Tibial nerve (tissue), 4 donors: ENCODE measurements around the gene PCDH9. TPM values are rescaled to one million over a fixed set of nuclear protein-coding genes. Genes with fewer than 3 reads are reported as not detected.
"Not testable (repeated sequence)": the region's sequence is repeated elsewhere in the genome, so short reads cannot be mapped to it uniquely, and the experiment has no call there.

ENCODE experiments used
- DNase-seq, 2 donors: peaks; one replicate each; pipeline ENCODE4 v3.0.0-alpha.2; 2019; ENCODE audit warnings: low spot score in 2 of 2
- H3K27ac ChIP-seq, 4 donors: fragments of 200-600 bp; sonication (generic) in 3 of 4; one replicate each; pipeline ENCODE4 v1.5.1; 2017 to 2019; ENCODE audit warnings: mild to moderate bottlenecking in 1 of 4
- H3K27me3 ChIP-seq, 2 donors: fragments of 200-600 bp; sonication (generic) in 1 of 2; one replicate each; pipeline versions ENCODE4 v1.5.1 to v1.6.0; 2017 to 2019
- H3K36me3 ChIP-seq, 3 donors: fragments of 200-600 bp; sonication (generic); one replicate each; pipeline ENCODE4 v1.5.1; 2018 to 2019
- H3K4me1 ChIP-seq, 4 donors: fragments of 200-600 bp; sonication (generic) in 3 of 4; one replicate each; pipeline ENCODE4 v1.5.1; 2017 to 2019
- H3K4me3 ChIP-seq, 4 donors: fragments of 200-600 bp; sonication (generic) in 3 of 4; one replicate each; pipeline ENCODE4 v1.5.1; 2017 to 2019; ENCODE audit warnings: mild to moderate bottlenecking in 1 of 4, moderate library complexity in 1 of 4
- H3K9me3 ChIP-seq, 4 donors: fragments of 200-600 bp; sonication (generic) in 3 of 4; one replicate each; pipeline ENCODE4 v1.5.1; 2017 to 2019
- CTCF ChIP-seq, 5 experiments: fragments of 200-600 bp in 3 of 5; fragments of 450-650 bp in 2 of 5; sonication (generic) in 3 of 5; IDR thresholded peaks; one replicate each; pipeline ENCODE4 v1.5.1; 2016 to 2019; ENCODE audit warnings: antibody characterized with exemption in 5 of 5, mild to moderate bottlenecking in 3 of 5, moderate library complexity in 2 of 5
- EP300 ChIP-seq, 2 donors: sonication (generic); formaldehyde crosslinking; IDR thresholded peaks; one replicate each; pipeline ENCODE4 v1.6.1; 2017; ENCODE audit warnings: antibody characterized with exemption in 2 of 2, mild to moderate bottlenecking in 1 of 2
- POLR2A ChIP-seq, 2 donors: fragments of 450-650 bp; IDR thresholded peaks; one replicate each; pipeline ENCODE4 v1.6.1; 2017; ENCODE audit warnings: antibody characterized with exemption in 2 of 2, mild to moderate bottlenecking in 2 of 2, moderate library complexity in 2 of 2
- WGBS, 2 donors: methylation state at CpG; one replicate each; pipeline ENCODE4 v1.1.5; 2018; 5-methylcytosine and 5-hydroxymethylcytosine counted together
- total RNA-seq, 4 donors: library from RNA; depleted of rRNA; stranded (reverse); fragments of >200 nt; gene quantifications; one replicate each; pipeline ENCODE4 v1.1.0, GENCODE V29; 2016

PCDH9 gene
- total RNA-seq, 4 donors from 2014 or later, result 11.8 to 28.6 (median 14.4) TPM

- Histone ChIP-seq H3K4me1 (no peaks in the 10 kb centered on the region), H3K9me3 (no peaks in the 10 kb centered on the region), H3K36me3 (no peaks in the 10 kb centered on the region), H3K27me3 (no peaks in the 10 kb centered on the region), H3K4me3 (no peak overlapping the region), H3K27ac (no peak overlapping the region)
- DNase-seq, result no peak
- TF ChIP-seq EP300 (IDR thresholded peaks at IDR 0.05), result no peak
- no peak for TF ChIP-seq CTCF (IDR thresholded peaks at IDR 0.05)
- TF ChIP-seq POLR2A (IDR thresholded peaks at IDR 0.05), result no peak
- WGBS, 2 donors, result 91 to 98% methylated on average over 2 of the region's 2 CpGs
Measured at GRCh38 chr13:66774046-66774445, 456.1 kb downstream of the PCDH9 start.

GRCh38 chr13:66765559-66765958, 464.6 kb downstream of the PCDH9 start:
- H3K27me3 ChIP-seq, result no peaks in the 10 kb centered on the region
- DNase-seq, result no peak
- no peaks in the 10 kb centered on the region for H3K36me3 ChIP-seq
- no peaks in the 10 kb centered on the region for H3K4me1 ChIP-seq
- H3K27ac ChIP-seq, result no peak overlapping the region
- H3K4me3 ChIP-seq, result no peak overlapping the region
- no peak for TF ChIP-seq EP300 (IDR thresholded peaks at IDR 0.05)
- TF ChIP-seq POLR2A (IDR thresholded peaks at IDR 0.05), result no peak
- TF ChIP-seq CTCF (IDR thresholded peaks at IDR 0.05), result no peak
- H3K9me3 ChIP-seq, result peaks cover 0 to 16% (median 8%) of the 10 kb centered on the region in 4 donors

GRCh38 chr13:66760678-66761077, 469.5 kb downstream of the PCDH9 start:
- not testable (repeated sequence) for H3K27ac ChIP-seq, H3K4me1 ChIP-seq, H3K36me3 ChIP-seq, H3K27me3 ChIP-seq, H3K4me3 ChIP-seq, DNase-seq
- peaks cover 0 to 26% (median 8%) of the 10 kb centered on the region in 4 donors for H3K9me3 ChIP-seq
- 91 to 96% methylated on average over 4 of the region's 4 CpGs for WGBS, 2 donors

- Histone ChIP-seq H3K36me3 (no peaks in the 10 kb centered on the region), H3K27me3 (no peaks in the 10 kb centered on the region), H3K4me1 (no peaks in the 10 kb centered on the region), H3K4me3 (no peak overlapping the region), H3K27ac (no peak overlapping the region), H3K9me3 (peaks cover 0 to 26% (median 8%) of the 10 kb centered on the region in 4 donors)
- no peak for DNase-seq
- TF ChIP-seq CTCF (IDR thresholded peaks at IDR 0.05) (no peak), EP300 (IDR thresholded peaks at IDR 0.05) (no peak), POLR2A (IDR thresholded peaks at IDR 0.05) (no peak)
- 100% methylated on average over 1 of the region's 1 CpG for WGBS, 2 donors
Measured at GRCh38 chr13:66759919-66760318, 470.2 kb downstream of the PCDH9 start.

GRCh38 chr13:66751691-66752090, 478.4 kb downstream of the PCDH9 start:
- Histone ChIP-seq H3K27ac (no peak overlapping the region), H3K4me1 (no peaks in the 10 kb centered on the region), H3K4me3 (no peak overlapping the region), H3K9me3 (peaks cover 0 to 5% (median 0%) of the 10 kb centered on the region in 4 donors), H3K36me3 (no peaks in the 10 kb centered on the region), H3K27me3 (no peaks in the 10 kb centered on the region)
- TF ChIP-seq POLR2A (IDR thresholded peaks at IDR 0.05), result no peak
- no peak for TF ChIP-seq CTCF (IDR thresholded peaks at IDR 0.05)
- no peak for TF ChIP-seq EP300 (IDR thresholded peaks at IDR 0.05)
- no peak for DNase-seq
- 91 to 92% methylated on average over 2 of the region's 2 CpGs for WGBS, 2 donors

- 88 to 91% methylated on average over 1 of the region's 1 CpG for WGBS, 2 donors
- TF ChIP-seq EP300 (IDR thresholded peaks at IDR 0.05) (no peak), POLR2A (IDR thresholded peaks at IDR 0.05) (no peak), CTCF (IDR thresholded peaks at IDR 0.05) (no peak)
- Histone ChIP-seq H3K9me3 (peaks cover 0 to 5% (median 0%) of the 10 kb centered on the region in 4 donors), H3K36me3 (no peaks in the 10 kb centered on the region), H3K27ac (no peak overlapping the region), H3K4me3 (no peak overlapping the region), H3K4me1 (no peaks in the 10 kb centered on the region), H3K27me3 (no peaks in the 10 kb centered on the region)
- DNase-seq, result no peak
Measured at GRCh38 chr13:66748712-66749111, 481.4 kb downstream of the PCDH9 start.
